Measurements from ENCODE around the gene GSDMA. TPM values are rescaled to one million over a fixed set of nuclear protein-coding genes. Genes with fewer than 3 reads are reported as not detected.

The GSDMA gene
- total RNA-seq, 1 experiment from 2014 or later = not detected

DNA sequence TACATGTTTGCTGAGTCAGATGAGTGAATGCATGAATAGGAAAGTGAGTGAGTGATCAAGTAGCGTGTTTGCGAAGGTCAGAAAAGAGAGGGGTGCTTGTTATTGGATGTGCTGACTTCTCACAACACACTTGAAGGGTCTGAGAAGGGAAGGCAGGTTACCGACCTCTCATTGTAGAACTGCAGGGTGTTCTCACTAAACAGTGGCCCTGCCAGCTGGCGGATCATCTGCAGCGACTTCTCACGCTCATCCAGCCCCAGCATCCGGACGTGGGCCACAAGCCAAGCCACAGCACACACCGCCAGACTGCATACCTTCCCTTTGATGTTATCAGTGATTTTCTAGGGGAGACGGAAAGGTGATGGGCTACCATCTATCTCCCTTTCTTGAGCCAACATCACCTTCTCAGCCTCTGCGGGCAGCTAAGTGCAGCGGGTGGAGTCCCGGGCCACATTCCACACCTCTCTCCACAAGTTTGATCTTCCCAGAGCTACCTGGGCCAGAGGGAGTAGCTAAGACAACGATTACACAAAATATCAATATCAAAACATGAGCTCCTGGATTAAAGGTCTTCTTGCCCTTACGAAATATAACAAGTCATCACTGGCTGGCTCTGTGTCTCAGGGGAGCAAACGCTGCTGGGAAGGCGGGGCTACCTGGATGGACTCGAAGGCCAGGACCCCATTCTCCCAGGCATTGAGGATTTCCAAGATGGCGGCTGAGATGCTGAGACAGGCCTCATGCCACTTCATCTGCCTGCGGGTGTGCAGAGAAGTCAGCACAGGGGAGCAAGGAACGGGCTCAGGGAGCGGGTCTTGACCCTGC, 63.4 kb downstream of the GSDMA start:
- H2BK15ac ChIP-seq (ENCODE audit: low read depth, low read length) = no peak overlapping the region
- no peaks in the 10 kb centered on the region for H3K79me2 ChIP-seq (ENCODE audit: insufficient read depth, low read length)
- H3K4me1 Mint-ChIP-seq = peaks cover 1 to 7% of the 10 kb centered on the region in 2 experiments; a peak in 2 of 4 replicates
- no peak overlapping the region for H2BK20ac ChIP-seq (ENCODE audit: low read depth, low read length, poor library complexity, severe bottlenecking)
- no peak overlapping the region for H4K8ac ChIP-seq (replicated peaks; ENCODE audit: insufficient read length, low read depth, low read length)
- no peak overlapping the region for H2BK5ac ChIP-seq (ENCODE audit: insufficient read length, low read length)
- WGBS (ENCODE audit: extremely low coverage, insufficient read length, low lambda C conversion rate) = no CpG with 5 or more reads among the region's 22 CpGs
- no peak overlapping the region for H2BK120ac ChIP-seq (ENCODE audit: low read depth, low read length, poor library complexity, severe bottlenecking)
- H2AK5ac ChIP-seq (ENCODE audit: insufficient read length, low read length) = no peak overlapping the region
- H3T11ph ChIP-seq (ENCODE audit: low read length) = no peak overlapping the region
- no peaks in the 10 kb centered on the region for H3K23me2 ChIP-seq (ENCODE audit: insufficient read length, low read depth, low read length, poor library complexity, severe bottlenecking)
- no peak overlapping the region for H3K56ac ChIP-seq (ENCODE audit: insufficient read length, low read depth, low read length)
- H3K4me2 ChIP-seq (ENCODE audit: insufficient read depth, insufficient read length, low read length) = no peak overlapping the region
- no peak overlapping the region for H3K4ac ChIP-seq (ENCODE audit: low read depth, low read length)
- no peak overlapping the region for H3K18ac ChIP-seq (ENCODE audit: insufficient read length, low read depth, low read length)
- H3K4me3 Mint-ChIP-seq = peak overlapping the region in 1 of 2 experiments; percentile 12; a peak in 1 of 5 replicates
- H4K20me1 ChIP-seq (ENCODE audit: control insufficient read depth, insufficient read depth, insufficient read length) = no peaks in the 10 kb centered on the region
- TF ChIP-seq, protein P1, sequence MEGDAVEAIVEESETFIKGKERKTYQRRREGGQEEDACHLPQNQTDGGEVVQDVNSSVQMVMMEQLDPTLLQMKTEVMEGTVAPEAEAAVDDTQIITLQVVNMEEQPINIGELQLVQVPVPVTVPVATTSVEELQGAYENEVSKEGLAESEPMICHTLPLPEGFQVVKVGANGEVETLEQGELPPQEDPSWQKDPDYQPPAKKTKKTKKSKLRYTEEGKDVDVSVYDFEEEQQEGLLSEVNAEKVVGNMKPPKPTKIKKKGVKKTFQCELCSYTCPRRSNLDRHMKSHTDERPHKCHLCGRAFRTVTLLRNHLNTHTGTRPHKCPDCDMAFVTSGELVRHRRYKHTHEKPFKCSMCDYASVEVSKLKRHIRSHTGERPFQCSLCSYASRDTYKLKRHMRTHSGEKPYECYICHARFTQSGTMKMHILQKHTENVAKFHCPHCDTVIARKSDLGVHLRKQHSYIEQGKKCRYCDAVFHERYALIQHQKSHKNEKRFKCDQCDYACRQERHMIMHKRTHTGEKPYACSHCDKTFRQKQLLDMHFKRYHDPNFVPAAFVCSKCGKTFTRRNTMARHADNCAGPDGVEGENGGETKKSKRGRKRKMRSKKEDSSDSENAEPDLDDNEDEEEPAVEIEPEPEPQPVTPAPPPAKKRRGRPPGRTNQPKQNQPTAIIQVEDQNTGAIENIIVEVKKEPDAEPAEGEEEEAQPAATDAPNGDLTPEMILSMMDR (conservative IDR thresholded peaks at IDR 0.05) = no peak
- no peaks in the 10 kb centered on the region for H3K9me3 Mint-ChIP-seq
- no peak overlapping the region for H3K23ac ChIP-seq (ENCODE audit: insufficient read length, low read depth, low read length)
- no peaks in the 10 kb centered on the region for H3K27me3 ChIP-seq (ENCODE audit: insufficient read depth, low read length)
- no peak overlapping the region for H2BK12ac ChIP-seq (ENCODE audit: insufficient read length, low read depth, low read length)
- H3K27ac Mint-ChIP-seq = no peak overlapping the region; a peak in 2 of 7 replicates
- H2AFZ ChIP-seq (ENCODE audit: low read length) = no peak overlapping the region
- H3K14ac ChIP-seq (ENCODE audit: insufficient read depth, low read length) = no peak overlapping the region; the same call in 1 of the 2 replicates
- no peak overlapping the region for H4K91ac ChIP-seq (ENCODE audit: insufficient read length, low read depth, low read length)
- H3K9ac ChIP-seq (ENCODE audit: extremely low read depth, insufficient read length, low read length) = no peak overlapping the region
- no peak overlapping the region for H3K27ac ChIP-seq (ENCODE audit: insufficient read length, low read depth, low read length)
- H3K9me3 ChIP-seq (ENCODE audit: control insufficient read depth, low read depth, low read length) = no peaks in the 10 kb centered on the region
- no peak overlapping the region for H4K5ac ChIP-seq (ENCODE audit: insufficient read length, low read depth, low read length)
- H3K79me1 ChIP-seq (ENCODE audit: insufficient read depth, low read depth, low read length, poor library complexity, severe bottlenecking) = no peaks in the 10 kb centered on the region
- H3K36me3 Mint-ChIP-seq (ENCODE audit: insufficient read depth in 1 of 3, low read depth in 3 of 3) = peaks cover 35 to 75% (median 68%) of the 10 kb centered on the region in 3 experiments; a peak in 6 of 7 replicates
- no peaks in the 10 kb centered on the region for H3K27me3 Mint-ChIP-seq (ENCODE audit: low read depth)
- no peak for DNase-seq
- H3K4me1 ChIP-seq (ENCODE audit: insufficient read depth, low read length) = no peaks in the 10 kb centered on the region

All from H9 (cell line).